Fibroblast of the aortic adventitia (primary cell): ENCODE results near the gene INTS2. TPM values are rescaled to one million over a fixed set of nuclear protein-coding genes. Genes with fewer than 3 reads are reported as not detected.
A peak's percentile ranks its signal among the peaks of the same experiment; 100 is the strongest.
"Not testable (repeated sequence)": the region's sequence is repeated elsewhere in the genome, so short reads cannot be mapped to it uniquely, and the experiment has no call there.

Experiments
- DNase-seq: peaks from one replicate; pipeline ENCODE4 v3.0.0-alpha.2; 2010; ENCODE audit warnings: low read depth
- H3K4me3 ChIP-seq: 2 replicates; pipeline ENCODE4 v1.5.1; 2011; ENCODE audit warnings: low read depth, mild to moderate bottlenecking, control low read depth, low read length, moderate library complexity
- total RNA-seq: library from RNA; depleted of rRNA; stranded (reverse); fragments of >200 nt; gene quantifications from 2 replicates; pipeline ENCODE4 v1.2.3, GENCODE V29; 2012; ENCODE audit warnings: low replicate concordance
- TF ChIP-seq, protein P1 (sequence below): IDR thresholded peaks from 2 replicates; pipeline ENCODE4 v1.5.1; 2011; ENCODE audit warnings: mild to moderate bottlenecking, low read length, control low read depth, inconsistent platforms; ENCODE audit not compliant: insufficient read depth

INTS2 gene
- total RNA-seq, 1 donor, result 14.9 TPM

- TF ChIP-seq, protein P1, sequence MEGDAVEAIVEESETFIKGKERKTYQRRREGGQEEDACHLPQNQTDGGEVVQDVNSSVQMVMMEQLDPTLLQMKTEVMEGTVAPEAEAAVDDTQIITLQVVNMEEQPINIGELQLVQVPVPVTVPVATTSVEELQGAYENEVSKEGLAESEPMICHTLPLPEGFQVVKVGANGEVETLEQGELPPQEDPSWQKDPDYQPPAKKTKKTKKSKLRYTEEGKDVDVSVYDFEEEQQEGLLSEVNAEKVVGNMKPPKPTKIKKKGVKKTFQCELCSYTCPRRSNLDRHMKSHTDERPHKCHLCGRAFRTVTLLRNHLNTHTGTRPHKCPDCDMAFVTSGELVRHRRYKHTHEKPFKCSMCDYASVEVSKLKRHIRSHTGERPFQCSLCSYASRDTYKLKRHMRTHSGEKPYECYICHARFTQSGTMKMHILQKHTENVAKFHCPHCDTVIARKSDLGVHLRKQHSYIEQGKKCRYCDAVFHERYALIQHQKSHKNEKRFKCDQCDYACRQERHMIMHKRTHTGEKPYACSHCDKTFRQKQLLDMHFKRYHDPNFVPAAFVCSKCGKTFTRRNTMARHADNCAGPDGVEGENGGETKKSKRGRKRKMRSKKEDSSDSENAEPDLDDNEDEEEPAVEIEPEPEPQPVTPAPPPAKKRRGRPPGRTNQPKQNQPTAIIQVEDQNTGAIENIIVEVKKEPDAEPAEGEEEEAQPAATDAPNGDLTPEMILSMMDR, result no peak
- no peak for DNase-seq
- H3K4me3 ChIP-seq, result no peak overlapping the region
These were observed 59.7 kb downstream of the INTS2 start for GRCh38 chr17:61868074-61868473.

- DNase-seq, result no peak
- no peak overlapping the region for H3K4me3 ChIP-seq
- TF ChIP-seq, protein P1, result no peak
These were observed 60.7 kb downstream of the INTS2 start for GRCh38 chr17:61867033-61867432.

GRCh38 chr17:61863801-61864126 is 64.0 kb downstream of the INTS2 start:
- TF ChIP-seq, protein P1, result no peak
- no peak for DNase-seq

DNA sequence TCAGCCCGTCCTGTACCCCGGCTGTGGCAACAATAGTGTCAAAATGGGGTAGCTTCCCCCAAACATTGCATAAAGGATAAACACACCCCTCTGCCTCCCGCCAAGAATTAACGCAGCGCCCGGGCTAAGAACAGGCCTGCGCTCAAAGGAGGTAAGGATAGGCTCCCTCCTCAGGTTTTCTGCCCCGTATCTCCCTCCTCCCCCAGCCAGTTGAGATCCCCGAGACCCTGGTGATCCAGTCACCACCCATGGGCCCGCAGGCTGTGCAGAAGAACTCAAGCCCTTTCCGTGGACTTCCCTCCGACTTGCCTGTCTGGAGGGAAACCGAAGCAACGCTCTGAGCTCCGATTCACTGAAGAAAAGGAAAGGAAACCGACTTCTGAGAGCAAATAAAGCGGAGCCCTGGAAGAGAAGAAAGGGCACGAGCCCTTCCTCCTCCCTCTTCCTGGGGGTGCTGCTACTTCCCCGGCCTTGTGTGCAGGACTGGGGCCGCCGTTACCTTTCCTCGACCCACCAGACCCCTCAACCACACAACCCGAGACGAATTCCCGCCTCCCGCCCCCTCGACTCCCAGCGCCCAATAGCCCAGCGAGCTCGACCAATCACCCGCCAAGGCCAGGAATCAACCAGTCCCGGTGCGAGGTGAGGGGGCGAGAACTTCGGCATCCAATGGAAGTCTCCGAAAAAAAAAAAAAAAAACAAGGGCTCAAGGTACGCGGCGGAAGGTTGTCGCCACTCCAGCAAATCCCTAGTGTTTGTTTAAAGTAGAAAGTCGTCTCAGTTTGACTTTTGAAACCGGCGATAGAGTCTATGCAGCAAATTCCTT is 64.6 kb downstream of the INTS2 start, which contains the start of gene BRIP1:
Gene BRIP1, minus strand, starts transcription at position 554 of the 826 bp plus-strand sequence. CDS start 1,989 bp downstream, outside the sequence.
- peak within 1 kb of the TSS; percentile 87 for H3K4me3 ChIP-seq
- DNase-seq, result peak; percentile 90
- TF ChIP-seq, protein P1, result no peak

More at GRCh38 chr17:61863801-61864126, 64.0 kb downstream of the INTS2 start:
- peak overlapping the region; percentile 78 for H3K4me3 ChIP-seq

DNA sequence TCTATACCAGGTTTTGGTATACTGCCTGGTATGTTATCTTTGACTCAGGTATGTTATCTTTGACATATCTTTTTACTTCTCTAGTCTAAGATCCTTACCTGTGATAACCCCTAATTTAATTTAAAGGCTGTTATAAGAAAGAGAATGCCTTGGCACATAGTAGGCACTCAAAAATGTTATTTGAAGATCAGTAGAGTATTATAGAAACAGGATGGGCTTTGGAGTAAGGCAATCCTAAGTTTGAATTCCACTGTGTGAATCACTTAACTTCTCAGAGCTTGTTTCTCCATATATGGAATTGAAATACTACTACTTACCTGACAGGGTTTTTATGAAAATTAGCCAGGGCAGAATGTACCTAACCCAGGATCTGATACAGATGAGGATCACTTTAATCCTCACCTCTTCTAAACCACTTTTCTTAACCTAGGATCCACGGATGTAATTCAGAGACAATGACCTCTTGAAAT is 65.6 kb downstream of the INTS2 start:
- H3K4me3 ChIP-seq, result peak overlapping the region; percentile 87
- no peak for DNase-seq
- TF ChIP-seq, protein P1, result no peak

GRCh38 chr17:61860397-61860796 is 67.4 kb downstream of the INTS2 start:
- not testable (repeated sequence) for DNase-seq

GRCh38 chr17:61856035-61856434 is 71.7 kb downstream of the INTS2 start:
- TF ChIP-seq, protein P1, result no peak
- no peak for DNase-seq
- no peak overlapping the region for H3K4me3 ChIP-seq

More at GRCh38 chr17:61860397-61860796, 67.4 kb downstream of the INTS2 start:
- not testable (repeated sequence) for H3K4me3 ChIP-seq
